HepG2 (cell line): Measurements from ENCODE around the gene NBPF1. TPM values are rescaled to one million over a fixed set of nuclear protein-coding genes. Genes with fewer than 3 reads are reported as not detected.

Experiments
- ATF3 ChIP-seq: sonication (generic); formaldehyde crosslinking; IDR thresholded peaks from 2 replicates; pipeline ENCODE4 v1.4.0; 2020; ENCODE audit warnings: missing genetic modification reagents
- FOXA3 ChIP-seq: IDR thresholded peaks from 2 replicates; pipeline ENCODE4 v1.6.1; 2016; ENCODE audit warnings: missing genetic modification reagents, missing compliant biosample characterization
- NFKBIZ ChIP-seq: IDR thresholded peaks from 2 replicates; pipeline ENCODE4 v1.6.1; 2018; ENCODE audit warnings: missing genetic modification reagents, missing compliant biosample characterization
- POLR2AphosphoS2 ChIP-seq: IDR thresholded peaks from 2 replicates; pipeline ENCODE4 v1.6.1; 2011; ENCODE audit warnings: low read depth, low read length, improper control_type of control experiment
- REPIN1 ChIP-seq: sonication (generic); formaldehyde crosslinking; IDR thresholded peaks from 2 replicates; pipeline ENCODE4 v1.8.0; 2022; ENCODE audit warnings: missing genetic modification reagents, low read depth, mild to moderate bottlenecking, borderline replicate concordance
- SOX13 ChIP-seq, 3 experiments: fragments of 450-650 bp in 1 of 3; sonication (generic) in 1 of 3; formaldehyde crosslinking in 1 of 3; IDR thresholded peaks in 2 of 3; conservative IDR thresholded peaks in 1 of 3; 2 replicates each; pipeline versions ENCODE4 v1.5.0 to v1.6.1; 2016 to 2020; ENCODE audit warnings: antibody characterized with exemption in 1 of 3, mild to moderate bottlenecking in 1 of 3, missing compliant biosample characterization in 1 of 3, missing genetic modification reagents in 1 of 3, moderate library complexity in 1 of 3
- TARDBP ChIP-seq: sonication (generic); formaldehyde crosslinking; IDR thresholded peaks from 2 replicates; pipeline ENCODE4 v1.8.0; 2022; ENCODE audit warnings: mild to moderate bottlenecking, missing genetic modification reagents
- ZIK1 ChIP-seq: sonication (generic); formaldehyde crosslinking; IDR thresholded peaks from 2 replicates; pipeline ENCODE4 v1.5.0; 2020; ENCODE audit warnings: mild to moderate bottlenecking, low read depth, missing genetic modification reagents, borderline replicate concordance
- ZNF780A ChIP-seq: sonication (generic); formaldehyde crosslinking; IDR thresholded peaks from 2 replicates; pipeline ENCODE4 v1.8.0; 2022; ENCODE audit warnings: mild to moderate bottlenecking, missing genetic modification reagents, moderate library complexity
- polyA plus RNA-seq, 8 experiments: library from polyadenylated mRNA; depleted of rRNA in 3 of 8; stranded (reverse) in 7 of 8; unstranded in 1 of 8; fragments of >200 nt; fragmentation: Illumina TruSeq in 4 of 8; extraction: Trizol in 4 of 8; gene quantifications; 2 replicates each; pipeline versions ENCODE4 v1.2.1 to v1.2.3, GENCODE V29; 2011 to 2016; ENCODE audit warnings: low read depth in 4 of 8, missing spikeins in 1 of 8, mixed read lengths in 1 of 8; ENCODE audit not compliant: insufficient read depth in 1 of 8
- total RNA-seq, 5 experiments: library from RNA; depleted of rRNA; stranded (reverse); fragments of >200 nt; fragmentation: Illumina TruSeq; extraction: Trizol; gene quantifications; 2 replicates each; pipeline ENCODE4 v1.2.3, GENCODE V29; 2016; ENCODE audit warnings: low read depth in 1 of 5
- TF ChIP-seq, protein P1 (sequence below): sonication (generic); formaldehyde crosslinking; IDR thresholded peaks from 2 replicates; pipeline ENCODE4 v1.4.0; 2020; ENCODE audit warnings: missing genetic modification reagents
- TF ChIP-seq, protein P2 (sequence below): IDR thresholded peaks from 2 replicates; pipeline ENCODE4 v1.6.1; 2018; ENCODE audit warnings: missing genetic modification reagents

The NBPF1 gene
- total and polyA plus RNA-seq, 2 of the 13 experiments (the other 11 are each of a cell fraction or from before 2014, with no cell fraction given) = 30.3 to 35.6 TPM

GRCh38 chr1:16513412-16514106 is 99.8 kb downstream of the NBPF1 start (continued):
- TF ChIP-seq, protein P1, sequence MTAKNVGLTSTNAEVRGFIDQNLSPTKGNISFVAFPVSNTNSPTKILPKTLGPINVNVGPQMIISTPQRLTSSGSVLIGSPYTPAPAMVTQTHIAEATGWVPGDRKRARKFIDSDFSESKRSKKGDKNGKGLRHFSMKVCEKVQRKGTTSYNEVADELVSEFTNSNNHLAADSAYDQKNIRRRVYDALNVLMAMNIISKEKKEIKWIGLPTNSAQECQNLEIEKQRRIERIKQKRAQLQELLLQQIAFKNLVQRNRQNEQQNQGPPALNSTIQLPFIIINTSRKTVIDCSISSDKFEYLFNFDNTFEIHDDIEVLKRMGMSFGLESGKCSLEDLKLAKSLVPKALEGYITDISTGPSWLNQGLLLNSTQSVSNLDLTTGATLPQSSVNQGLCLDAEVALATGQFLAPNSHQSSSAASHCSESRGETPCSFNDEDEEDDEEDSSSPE (CRISPR knock-in tag) = 0 out of 2 replicates have a peak, but pooled peaks have one; percentile 47
- TF ChIP-seq ATF3 (CRISPR knock-in tag) (peak; percentile 58; the same call in 1 of the 2 replicates), FOXA3 (CRISPR knock-in tag) (peak; percentile 46; the same call in 1 of the 2 replicates), NFKBIZ (CRISPR knock-in tag) (0 out of 2 replicates have a peak, but pooled peaks have one; percentile 71), ZNF780A (CRISPR knock-in tag) (0 out of 2 replicates have a peak, but pooled peaks have one; percentile 59), SOX13 (IDR thresholded peaks at IDR 0.05) (peak; percentile 51; the same call in 1 of the 2 replicates), SOX13 (CRISPR knock-in tag; conservative IDR thresholded peaks at IDR 0.05 in 1 of 2, IDR thresholded peaks at IDR 0.05 in 1 of 2) (peak; percentile 51 to 98; a peak in 3 of 4 replicates), POLR2AphosphoS2 (peak; percentile 90), ZIK1 (CRISPR knock-in tag) (0 out of 2 replicates have a peak, but pooled peaks have one; percentile 36), REPIN1 (CRISPR knock-in tag) (peak; percentile 60; the same call in 1 of the 2 replicates), TARDBP (CRISPR knock-in tag) (peak; percentile 80; the same call in 1 of the 2 replicates)
- TF ChIP-seq, protein P2, sequence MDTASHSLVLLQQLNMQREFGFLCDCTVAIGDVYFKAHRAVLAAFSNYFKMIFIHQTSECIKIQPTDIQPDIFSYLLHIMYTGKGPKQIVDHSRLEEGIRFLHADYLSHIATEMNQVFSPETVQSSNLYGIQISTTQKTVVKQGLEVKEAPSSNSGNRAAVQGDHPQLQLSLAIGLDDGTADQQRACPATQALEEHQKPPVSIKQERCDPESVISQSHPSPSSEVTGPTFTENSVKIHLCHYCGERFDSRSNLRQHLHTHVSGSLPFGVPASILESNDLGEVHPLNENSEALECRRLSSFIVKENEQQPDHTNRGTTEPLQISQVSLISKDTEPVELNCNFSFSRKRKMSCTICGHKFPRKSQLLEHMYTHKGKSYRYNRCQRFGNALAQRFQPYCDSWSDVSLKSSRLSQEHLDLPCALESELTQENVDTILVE (CRISPR knock-in tag) = peak; percentile 13; the same call in 1 of the 2 replicates
